HG02852 (cell line): ENCODE measurements around the gene WDR13.
"Not testable (repeated sequence)": the region's sequence is repeated elsewhere in the genome, so short reads cannot be mapped to it uniquely, and the experiment has no call there.

ENCODE experiments used
- ATAC-seq: cut with Tn5 transposase; IDR thresholded peaks from one replicate; pipeline ENCODE4 v1.9.1; 2021; ENCODE audit warnings: mild to moderate bottlenecking, moderate library complexity; ENCODE audit not compliant: unreplicated experiment

The WDR13 gene

DNA sequence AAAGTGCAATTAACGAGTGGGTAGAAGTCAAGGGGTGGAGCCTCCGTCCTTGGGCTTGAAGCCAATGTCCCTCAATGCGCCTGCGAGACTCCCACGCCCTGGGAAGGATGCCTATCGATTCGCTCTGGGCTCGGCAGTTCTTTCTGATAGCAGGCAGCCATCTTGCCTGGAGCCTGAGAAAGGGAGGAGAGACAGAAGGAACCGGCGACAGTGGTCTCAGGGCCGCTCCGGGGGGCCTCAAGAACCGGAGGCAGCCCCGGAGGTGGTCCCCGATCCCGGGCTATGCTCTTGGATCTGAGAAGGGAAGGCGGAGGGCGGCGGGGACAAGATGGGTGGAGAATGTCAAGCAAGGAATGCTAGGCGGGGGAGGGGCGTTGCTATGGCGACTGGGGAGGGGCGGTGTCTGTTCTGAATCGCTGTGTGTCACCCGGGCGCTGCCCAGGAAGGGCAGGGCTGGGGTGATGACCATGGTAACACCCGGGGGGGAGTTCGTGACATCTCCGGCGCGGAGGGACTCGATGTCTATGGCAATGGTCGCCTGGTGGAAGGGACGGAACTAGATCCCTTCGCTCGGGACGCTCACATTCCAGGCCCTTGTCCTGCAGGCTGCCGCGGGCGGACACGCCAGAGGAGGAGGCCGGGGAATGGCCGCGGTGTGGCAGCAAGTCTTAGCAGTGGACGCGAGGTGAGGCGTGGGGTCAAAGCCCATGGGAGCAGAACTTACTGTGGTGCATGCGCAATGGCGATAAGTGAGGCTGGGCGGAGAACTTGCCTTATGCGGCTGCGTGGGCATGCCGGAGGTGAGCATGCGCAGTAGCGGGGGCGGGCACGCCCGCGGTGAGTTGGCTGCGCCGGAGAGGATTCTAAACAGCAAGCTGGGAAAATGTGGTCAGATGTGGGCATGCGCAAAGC lies at the start of gene WDR13:
Gene WDR13 (plus strand): TSS at position 140 of the 912 bp plus-strand sequence. CDS start 505 bp downstream, at position 645.
- ATAC-seq, result peak; percentile 68

DNA sequence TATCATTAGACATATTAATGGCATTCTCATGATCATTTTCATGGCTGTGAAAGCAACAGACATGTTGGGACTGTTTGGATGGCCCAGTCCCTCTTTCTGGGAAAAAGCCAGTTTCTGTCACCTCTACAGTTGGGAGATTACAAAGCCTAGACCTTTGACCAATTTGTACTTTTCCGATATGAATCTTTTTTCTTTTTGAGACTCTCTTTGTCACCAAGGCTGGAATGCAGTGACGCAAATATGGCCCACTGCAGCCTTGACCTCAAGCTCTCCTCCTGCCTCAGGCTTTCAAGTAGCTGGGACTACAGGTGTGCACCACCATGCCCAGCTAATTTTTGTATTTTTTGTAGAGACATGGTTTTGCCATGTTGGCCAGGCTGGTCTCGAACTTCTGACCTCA lies 48.4 kb upstream of the WDR13 start:
- ATAC-seq, result no peak

DNA sequence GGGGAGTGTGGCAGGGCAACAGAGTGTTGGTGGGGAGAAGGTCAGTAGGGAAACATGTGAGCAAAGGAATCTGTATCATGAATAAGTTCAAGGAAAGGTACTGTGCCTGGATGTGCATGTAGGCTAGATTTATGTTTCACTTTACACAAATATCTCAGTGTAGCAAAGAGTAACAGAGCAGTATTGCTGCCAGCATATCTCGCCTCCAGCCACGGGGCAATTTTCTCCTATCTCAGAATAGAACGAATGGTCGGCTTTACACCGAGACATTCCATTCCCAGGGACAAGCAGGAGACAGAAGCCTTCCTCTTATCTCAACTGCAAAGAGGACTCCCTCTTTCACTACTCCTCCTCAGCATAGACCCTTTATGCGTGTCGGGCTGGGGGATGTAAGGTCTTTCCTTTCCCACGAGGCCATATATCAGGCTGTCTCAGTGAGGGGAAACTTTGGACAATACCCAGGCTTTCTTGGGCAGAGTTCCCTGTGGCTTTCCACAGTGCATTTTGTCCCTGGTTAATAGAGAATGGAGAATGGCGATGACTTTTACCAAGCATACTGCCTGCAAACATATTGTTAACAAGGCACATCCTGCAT lies 41.5 kb upstream of the WDR13 start:
- ATAC-seq, result not testable (repeated sequence)

DNA sequence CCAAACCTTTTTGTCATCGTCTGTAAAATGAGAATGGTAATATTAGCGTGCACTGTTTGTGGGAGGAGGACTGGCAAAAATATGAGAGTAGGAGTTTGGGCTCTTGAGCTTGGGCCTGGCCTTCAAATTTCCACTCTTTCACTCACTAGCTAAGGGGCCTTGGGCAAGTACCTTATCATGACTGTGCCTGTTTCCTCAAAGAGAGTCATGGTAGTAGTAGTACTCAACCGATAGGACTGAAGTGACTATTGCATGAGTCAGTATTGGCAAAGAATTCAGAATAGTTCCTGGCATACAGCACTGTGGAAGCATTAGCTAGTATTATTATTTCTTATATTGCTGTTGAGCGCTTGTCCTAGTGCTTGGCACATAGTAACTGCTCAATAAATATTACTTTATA lies 39.0 kb upstream of the WDR13 start:
- no peak for ATAC-seq

DNA sequence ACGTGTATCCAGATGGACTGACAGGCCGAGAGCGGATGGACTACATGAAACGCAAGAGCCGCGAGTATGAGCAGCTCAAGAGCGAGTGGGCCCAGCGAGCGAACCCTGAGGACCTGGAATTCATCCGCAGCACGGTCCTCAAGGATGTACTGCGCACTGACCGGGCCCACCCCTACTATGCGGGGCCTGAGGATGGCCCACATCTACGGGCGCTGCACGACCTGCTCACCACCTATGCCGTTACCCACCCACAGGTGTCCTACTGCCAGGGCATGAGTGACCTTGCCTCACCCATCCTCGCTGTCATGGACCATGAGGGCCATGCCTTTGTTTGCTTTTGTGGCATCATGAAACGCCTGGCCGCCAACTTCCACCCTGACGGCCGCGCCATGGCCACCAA lies 37.7 kb upstream of the WDR13 start:
- ATAC-seq, result no peak

DNA sequence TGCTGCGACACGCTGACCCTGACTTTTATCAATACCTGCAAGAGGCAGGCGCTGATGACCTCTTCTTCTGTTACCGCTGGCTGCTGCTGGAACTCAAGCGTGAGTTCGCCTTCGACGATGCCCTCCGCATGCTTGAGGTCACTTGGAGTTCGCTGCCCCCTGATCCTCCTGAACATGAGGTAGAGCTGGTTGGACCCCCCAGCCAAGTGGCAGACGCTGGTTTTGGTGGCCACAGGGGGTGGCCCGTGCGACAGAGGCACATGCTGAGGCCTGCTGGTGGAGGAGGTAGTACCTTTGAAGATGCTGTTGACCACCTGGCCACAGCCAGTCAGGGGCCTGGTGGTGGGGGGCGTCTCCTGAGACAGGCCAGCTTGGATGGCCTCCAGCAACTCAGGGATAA lies 37.2 kb upstream of the WDR13 start:
- ATAC-seq, result no peak

DNA sequence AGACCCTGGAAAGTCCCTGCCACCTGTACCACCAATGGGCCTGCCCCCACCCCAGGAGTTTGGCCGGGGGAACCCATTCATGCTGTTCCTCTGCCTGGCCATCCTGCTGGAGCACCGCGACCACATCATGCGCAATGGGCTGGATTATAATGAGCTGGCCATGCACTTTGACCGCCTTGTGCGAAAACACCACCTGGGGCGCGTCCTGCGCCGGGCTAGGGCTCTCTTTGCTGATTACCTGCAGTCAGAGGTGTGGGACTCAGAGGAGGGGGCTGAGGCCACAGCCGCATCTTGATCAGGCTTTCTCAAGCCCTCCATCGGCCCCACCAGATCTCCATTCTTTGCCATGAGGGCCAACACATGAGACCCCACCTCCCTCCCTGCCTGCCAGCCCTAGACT lies 36.6 kb upstream of the WDR13 start:
- ATAC-seq, result no peak

DNA sequence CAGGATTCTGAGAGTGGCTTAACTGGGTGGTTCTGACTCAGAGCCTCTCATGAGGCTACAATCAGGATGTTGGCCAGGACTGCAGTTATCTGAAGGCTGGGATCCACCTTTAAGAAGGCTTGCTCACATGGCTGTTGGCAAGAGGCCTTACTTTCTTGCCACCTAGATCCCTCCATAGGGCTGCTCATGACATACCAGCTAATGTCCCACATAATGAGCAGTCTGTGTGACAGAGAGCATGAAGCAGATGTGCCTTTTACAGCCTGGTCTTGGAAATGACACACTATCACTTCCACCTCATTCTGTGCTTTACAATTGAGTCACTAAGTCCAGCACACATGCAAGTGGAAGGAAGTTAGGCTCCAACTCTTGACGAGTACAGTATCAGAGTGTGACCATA lies 27.3 kb upstream of the WDR13 start:
- ATAC-seq, result peak; percentile 38

DNA sequence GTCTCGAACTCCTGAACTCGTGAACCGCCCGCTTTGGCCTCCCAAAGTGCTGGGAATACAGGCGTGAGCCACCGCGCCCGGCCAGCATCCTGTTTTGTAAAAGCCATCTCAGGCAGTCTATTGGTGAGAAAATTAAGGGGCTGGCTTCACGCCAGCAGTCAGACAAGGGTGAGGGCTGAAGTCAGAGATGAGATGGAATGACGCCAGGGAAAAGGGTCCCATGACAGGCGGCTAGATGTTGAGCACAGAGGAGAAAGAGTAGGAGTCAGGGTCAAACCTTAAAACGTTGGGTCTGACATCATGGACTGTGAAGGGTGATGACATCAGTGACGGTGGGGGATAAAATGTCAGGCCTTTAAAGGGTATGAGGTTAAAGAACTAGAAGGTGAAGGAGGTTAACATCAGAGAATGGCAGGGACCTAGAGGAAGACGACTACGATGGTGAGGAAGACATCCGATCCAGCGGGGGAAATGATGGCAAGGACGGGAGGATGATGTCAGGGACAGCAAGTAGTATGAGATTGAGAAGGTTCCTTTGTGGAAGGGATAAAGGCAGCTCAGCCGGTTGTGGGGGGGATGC lies 23.5 kb upstream of the WDR13 start:
- ATAC-seq, result no peak

DNA sequence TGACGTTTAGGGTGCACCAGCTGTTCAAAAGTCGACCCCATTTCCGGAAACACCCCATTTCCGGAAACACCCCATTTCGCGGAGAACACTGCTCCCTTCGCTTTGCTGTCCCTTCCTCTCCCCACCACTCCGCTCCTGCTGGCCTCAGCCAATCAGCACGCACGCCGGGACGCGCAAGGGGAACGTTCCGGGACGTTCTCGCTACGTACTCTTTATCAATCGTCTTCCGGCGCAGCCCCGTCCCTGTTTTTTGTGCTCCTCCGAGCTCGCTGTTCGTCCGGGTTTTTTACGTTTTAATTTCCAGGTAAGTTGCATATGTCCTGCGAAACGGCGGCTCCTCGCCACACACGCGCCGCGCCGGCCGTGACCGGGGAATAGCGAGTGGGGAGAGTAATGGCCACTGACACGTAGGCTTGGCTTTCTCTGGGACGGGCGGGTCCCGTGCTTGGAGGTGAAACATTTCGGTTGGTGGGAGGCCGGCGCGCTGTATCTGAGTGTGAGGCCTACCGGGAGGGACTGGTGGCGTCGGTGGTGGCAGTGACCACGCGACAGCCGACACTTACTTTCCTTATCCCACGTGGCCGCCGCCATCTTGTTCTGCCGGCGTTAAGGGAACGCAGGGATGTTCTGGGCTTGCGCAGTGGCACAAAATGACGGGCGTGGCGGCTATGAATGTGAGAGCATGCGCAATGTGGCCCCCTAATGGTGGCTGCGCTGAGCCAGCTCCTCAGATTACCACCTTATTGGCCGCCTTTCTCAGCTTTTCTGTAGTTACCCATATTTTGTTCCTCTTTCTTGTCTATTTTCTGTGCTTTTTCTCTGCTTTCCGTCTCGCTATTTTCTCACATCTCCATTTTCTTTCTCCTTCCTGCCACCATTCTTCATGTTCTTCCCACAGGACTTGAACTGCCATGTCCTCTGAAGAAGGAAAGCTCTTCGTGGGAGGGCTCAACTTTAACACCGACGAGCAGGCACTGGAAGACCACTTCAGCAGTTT lies 22.7 kb upstream of the WDR13 start, which contains the start of gene RBM3:
Gene RBM3 (plus strand): TSS at position 215 of the 997 bp plus-strand sequence. CDS start 697 bp downstream, at position 912.
- ATAC-seq, result peak; percentile 82

DNA sequence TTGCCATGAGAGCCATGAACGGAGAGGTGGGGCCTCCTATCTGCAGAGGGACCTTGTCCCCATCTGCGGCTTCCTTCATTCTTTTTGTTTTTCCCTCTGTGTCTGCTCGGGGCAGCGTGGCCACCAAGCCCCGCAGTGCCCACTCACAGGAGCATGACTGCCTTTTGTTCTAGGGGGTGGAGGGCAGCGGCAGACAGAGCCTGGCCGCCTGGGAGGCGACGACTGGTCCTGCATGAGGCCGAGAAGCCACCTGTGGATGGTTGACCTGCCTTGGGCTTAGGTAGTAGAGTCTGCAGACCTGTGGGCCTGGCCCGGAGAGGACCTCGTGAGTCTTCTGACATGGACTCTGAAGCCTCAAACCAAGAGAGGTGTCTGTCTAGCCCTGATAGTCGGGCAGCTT lies 21.6 kb upstream of the WDR13 start:
- ATAC-seq, result no peak

DNA sequence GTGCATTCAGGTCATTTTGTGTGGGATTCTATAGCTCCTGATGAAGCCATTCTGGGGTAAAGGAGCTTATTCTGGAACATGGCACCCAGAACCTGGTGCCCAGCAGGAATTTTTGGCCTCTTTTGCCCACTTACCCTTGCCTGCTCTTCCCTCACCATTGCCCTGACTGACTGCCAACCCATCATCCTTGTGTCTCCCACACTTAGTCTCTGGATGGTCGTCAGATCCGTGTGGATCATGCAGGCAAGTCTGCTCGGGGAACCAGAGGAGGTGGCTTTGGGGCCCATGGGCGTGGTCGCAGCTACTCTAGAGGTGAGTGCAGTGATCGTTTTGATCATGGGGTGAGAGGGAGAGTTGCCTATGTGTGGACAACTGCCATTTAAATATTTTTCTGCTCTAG lies 21.2 kb upstream of the WDR13 start:
- ATAC-seq, result no peak

DNA sequence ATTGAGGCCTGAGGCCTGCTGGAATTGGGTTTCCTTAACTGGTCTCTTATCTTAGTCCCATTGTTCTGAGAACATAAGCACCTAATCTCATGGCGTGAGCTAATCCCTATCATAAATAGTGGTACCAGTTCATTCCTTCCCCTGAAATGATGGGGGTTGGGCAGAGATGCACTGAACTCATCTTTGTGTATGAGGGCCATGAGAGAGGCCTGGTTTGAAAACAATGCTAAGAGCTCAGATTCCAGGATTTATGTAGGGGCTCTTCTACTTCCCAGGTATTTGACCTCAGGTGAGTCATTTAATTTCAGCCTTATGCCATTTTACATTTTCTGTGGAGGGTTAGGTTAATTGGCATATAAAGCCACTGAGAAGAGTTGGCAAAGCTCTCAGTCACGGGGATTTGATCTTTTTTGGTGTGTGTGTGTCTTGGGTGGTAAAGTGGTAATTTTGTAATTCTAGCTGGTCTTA lies 18.6 kb upstream of the WDR13 start:
- ATAC-seq, result no peak

DNA sequence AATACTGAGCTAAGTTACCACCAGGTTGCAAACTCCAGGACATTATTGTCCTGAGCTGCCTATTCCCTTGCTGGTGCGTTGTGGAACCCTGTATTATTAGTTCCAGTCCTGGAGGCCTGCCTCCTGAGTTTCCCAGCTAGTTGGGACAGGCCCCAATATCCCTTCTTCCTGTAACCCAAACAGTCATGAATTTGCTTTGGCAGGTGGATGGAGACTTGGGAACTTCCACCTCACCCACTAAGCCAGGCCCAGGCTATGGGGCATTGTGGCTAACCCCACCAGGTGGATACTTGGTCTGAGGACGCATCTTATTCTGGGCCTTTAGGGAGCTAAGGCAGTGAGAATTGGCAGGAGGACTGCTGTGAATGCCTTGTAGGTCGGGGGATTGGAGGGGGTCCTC lies 18.0 kb upstream of the WDR13 start:
- ATAC-seq, result no peak

DNA sequence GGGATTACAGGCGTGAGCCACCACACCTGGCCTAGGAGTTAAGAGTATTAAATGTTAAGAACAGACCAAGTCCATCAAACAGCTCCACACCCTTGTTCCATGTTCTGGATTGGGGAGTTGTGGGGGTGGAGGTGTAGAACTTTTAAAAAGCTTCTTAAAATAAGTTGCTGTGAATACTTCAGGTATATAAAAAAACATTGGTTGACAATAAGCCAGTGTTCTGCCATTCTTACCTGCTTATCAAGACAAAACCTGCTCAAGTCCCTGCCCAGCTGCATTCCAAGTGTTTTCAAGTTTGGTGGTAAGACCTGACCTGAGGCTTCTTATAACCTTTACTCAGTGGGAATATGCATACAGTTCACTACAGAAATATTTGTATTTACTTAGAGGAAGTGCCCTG lies 16.6 kb upstream of the WDR13 start:
- ATAC-seq, result no peak

DNA sequence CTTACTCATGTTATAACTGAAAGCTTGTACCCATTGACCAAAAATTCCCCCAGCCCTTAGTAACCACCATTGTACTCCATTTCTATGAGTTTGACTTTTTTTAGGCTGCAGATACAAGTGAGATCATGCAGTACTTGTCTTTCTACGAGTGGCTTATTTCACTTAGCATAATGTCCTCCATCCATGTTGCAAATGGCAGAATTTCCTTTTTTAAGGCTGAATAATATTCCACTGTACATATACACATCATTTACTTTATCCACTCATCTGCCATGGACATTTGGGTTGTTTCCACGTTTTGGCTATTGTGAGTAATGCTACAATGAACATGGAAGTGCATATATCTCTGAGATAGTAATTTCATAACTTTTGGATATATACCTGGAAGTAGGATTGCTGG lies 12.6 kb upstream of the WDR13 start:
- no peak for ATAC-seq

DNA sequence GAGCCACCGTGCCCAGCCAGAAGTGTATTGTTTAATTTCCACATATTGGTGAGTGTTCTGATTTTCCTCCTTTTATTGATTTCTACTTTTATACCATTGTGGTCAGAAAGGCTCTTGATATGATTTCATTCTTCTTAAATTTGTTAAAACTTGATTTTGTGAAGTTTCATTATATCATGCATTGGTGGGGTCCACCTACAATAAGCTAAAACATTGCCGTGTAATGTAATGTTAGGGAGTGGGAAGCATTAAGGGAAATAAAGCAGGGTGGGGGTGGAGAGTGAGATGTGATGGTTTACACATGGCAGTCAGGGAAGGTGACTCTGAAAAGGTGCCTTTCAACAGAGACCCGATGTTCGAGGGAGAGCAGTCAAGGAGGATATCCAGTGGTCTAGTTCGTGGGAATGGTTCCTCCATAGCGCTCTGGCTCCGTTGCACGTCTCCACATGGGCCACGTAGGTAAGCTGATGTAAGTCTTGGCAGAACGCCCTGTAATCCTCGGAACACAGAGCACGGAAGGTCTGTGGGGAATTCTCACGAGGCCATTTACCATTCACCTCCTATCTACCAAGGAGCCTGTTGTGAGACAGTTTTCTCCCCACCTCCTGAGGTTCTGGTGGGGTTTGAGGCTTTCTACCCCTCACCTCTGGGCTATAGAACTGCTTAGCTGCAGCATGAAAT lies 7.7 kb upstream of the WDR13 start:
- no peak for ATAC-seq

DNA sequence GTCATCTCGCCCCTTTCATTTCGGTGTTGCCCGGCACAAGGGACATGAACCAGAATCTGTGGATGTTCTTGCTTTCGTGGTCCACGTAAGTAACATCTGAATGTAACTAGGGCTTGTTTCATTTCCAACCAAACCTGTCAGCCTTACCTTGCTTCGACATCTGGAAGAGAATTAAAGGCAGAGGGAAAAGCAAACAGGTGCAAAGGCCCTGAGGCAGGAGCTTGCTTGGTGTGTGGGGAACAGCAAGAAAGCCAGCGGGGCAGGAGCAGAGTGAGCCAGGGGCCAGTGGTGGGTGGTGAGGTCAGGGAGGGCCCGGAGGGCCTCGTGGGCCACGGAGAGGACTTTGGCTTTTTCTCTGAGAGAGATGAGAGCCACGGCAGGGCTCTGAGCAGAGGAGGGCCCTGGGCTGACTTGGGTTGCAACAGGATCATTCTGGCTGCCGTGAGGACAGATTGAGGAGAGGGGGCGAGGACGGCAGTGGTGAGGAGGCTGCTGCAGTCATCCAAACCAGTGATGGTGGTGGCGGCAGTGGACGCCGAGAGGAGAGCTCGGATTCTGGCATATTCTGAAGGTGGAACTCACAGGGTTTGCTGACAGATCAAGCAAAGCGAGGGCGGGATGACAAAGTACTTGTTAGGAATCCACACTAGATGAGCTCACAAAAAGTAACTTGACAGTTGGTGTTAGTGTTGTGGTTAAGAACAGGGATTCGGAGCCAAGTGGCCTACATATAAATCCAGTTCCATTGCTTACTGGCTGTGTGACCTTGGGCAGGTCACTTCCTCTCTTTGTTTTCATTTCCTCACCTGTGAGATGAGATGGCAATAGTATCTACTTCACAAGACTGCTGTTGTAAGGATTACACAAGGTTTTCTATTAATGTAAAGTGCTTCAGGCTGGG lies 6.8 kb upstream of the WDR13 start:
- no peak for ATAC-seq

DNA sequence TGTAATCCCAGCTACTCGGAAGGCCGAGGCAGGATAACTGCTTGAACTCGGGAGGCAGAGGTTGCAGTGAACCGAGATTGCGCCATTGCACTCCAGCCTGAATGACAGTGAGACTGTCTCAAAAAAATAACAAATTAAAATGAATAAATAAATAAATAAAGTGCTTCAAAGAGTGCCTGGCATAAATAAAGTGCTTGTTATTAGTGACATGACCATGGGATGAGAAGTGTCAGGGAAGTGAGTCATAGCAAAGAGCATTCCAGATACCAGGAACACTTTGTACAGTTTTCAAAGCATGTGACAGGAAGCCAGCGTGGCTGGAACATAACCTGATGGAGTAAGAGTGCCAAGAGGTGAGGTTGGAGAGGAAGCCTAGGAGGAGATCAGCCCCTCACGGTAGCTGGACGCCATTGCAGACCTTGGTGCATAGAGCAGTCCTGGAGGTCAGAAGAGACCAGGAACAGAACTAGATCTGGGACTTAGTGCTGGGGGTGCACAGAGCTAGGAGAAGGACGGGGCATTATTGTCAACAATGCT lies 6.0 kb upstream of the WDR13 start:
- ATAC-seq, result no peak
